Endothelial cell of umbilical vein (primary cell): Measurements from ENCODE around the gene SGCE. TPM values are rescaled to one million over a fixed set of nuclear protein-coding genes. Genes with fewer than 3 reads are reported as not detected.

Experiments used
- BruUV-seq: library from RNA; stranded (reverse); fragments of 400-500 nt; replicated peaks from 2 replicates; lab custom pipeline; 2021; lab: Mats Ljungman, UMichigan
- CTCF ChIA-PET: fragments of 300-600, 350-600 bp; sonication (Branson Sonifier 250); formaldehyde crosslinking; loops from one replicate; lab custom pipeline; 2021; ENCODE audit warnings: antibody characterized with exemption, inconsistent platforms; lab: Charles Lee
- POLR2A ChIA-PET: fragments of 300-600, 350-600 bp; sonication (Branson Sonifier 250); formaldehyde crosslinking; loops from one replicate; lab custom pipeline; 2021; ENCODE audit warnings: antibody characterized with exemption, inconsistent platforms; lab: Charles Lee
- DNase-seq: peaks from one replicate; pipeline ENCODE4 v3.0.0-alpha.2; 2011; ENCODE audit warnings: low read depth, low spot score
- FAIRE-seq: peaks from 2 replicates; lab custom pipeline; 2011; peaks lifted over from hg19 to GRCh38; lab: Jason Lieb, UNC
- H2AFZ ChIP-seq: 2 replicates; pipeline ENCODE4 v1.6.0; 2012; ENCODE audit warnings: low read depth, low read length, control low read depth, inconsistent platforms
- H3K27ac ChIP-seq: 2 replicates; pipeline ENCODE4 v1.5.1; 2011; ENCODE audit warnings: low read depth, mild to moderate bottlenecking, control low read depth, low read length, moderate library complexity; ENCODE audit not compliant: insufficient read depth
- H3K27me3 ChIP-seq, 2 experiments: 2 replicates each; pipeline versions ENCODE4 v1.6.0 to v1.6.1; 2011; ENCODE audit warnings: low read length in 2 of 2, mixed read lengths in 1 of 2; ENCODE audit not compliant: control insufficient read depth in 2 of 2, insufficient read depth in 2 of 2
- H3K36me3 ChIP-seq, 2 experiments: 2 replicates in 1 of 2; 3 replicates in 1 of 2; pipeline ENCODE4 v1.5.1; 2011; ENCODE audit warnings: low read length in 2 of 2, mild to moderate bottlenecking in 1 of 2, moderate library complexity in 1 of 2; ENCODE audit not compliant: control insufficient read depth in 2 of 2, insufficient read depth in 2 of 2; ENCODE audit errors: extremely low read depth in 1 of 2
- H3K4me1 ChIP-seq: 3 replicates; pipeline ENCODE4 v1.5.1; 2011; ENCODE audit warnings: mild to moderate bottlenecking, low read length; ENCODE audit not compliant: control insufficient read depth, insufficient read depth; ENCODE audit errors: extremely low read depth
- H3K4me2 ChIP-seq: 2 replicates; pipeline ENCODE4 v1.6.1; 2011; ENCODE audit warnings: low read length, control low read depth, mixed read lengths; ENCODE audit not compliant: insufficient read depth
- H3K4me3 ChIP-seq, 3 experiments: fragments of 200-600 bp in 1 of 3; sonication (generic), shearing (Covaris generic) in 1 of 3; replicated peaks in 1 of 3; 2 replicates each; pipeline ENCODE4 v1.5.1; 2011 to 2016; ENCODE audit warnings: control low read depth in 3 of 3, low read length in 3 of 3, mild to moderate bottlenecking in 2 of 3, inconsistent platforms in 1 of 3, low read depth in 1 of 3, moderate library complexity in 1 of 3; ENCODE audit not compliant: insufficient read depth in 1 of 3
- H3K79me2 ChIP-seq: 2 replicates; pipeline ENCODE4 v1.6.0; 2012; ENCODE audit warnings: low read length, inconsistent platforms; ENCODE audit not compliant: control insufficient read depth, insufficient read depth
- H3K9ac ChIP-seq: replicated peaks from 2 replicates; pipeline ENCODE3; 2011; ENCODE audit warnings: low read length, control low read depth; ENCODE audit not compliant: insufficient read depth; ENCODE audit errors: extremely low read depth
- H3K9me1 ChIP-seq: replicated peaks from 3 replicates; pipeline ENCODE4 v1.6.0; 2011; ENCODE audit warnings: mild to moderate bottlenecking, low read length; ENCODE audit not compliant: control insufficient read depth, insufficient read depth; ENCODE audit errors: extremely low read depth
- H3K9me3 ChIP-seq: replicated peaks from 2 replicates; pipeline ENCODE4 v1.5.1; 2012; ENCODE audit warnings: low read length, inconsistent platforms; ENCODE audit not compliant: control insufficient read depth, insufficient read depth
- H4K20me1 ChIP-seq: replicated peaks from 2 replicates; pipeline ENCODE3; 2011; ENCODE audit warnings: mild to moderate bottlenecking, low read length; ENCODE audit not compliant: control insufficient read depth, insufficient read depth; ENCODE audit errors: extremely low read depth
- CTCF ChIP-seq, 2 donors: IDR thresholded peaks; 1 replicate in 1 of 2; 2 replicates in 1 of 2; pipeline ENCODE4 v1.5.1; 2011; ENCODE audit warnings: low read length in 2 of 2, mild to moderate bottlenecking in 2 of 2, moderate library complexity in 2 of 2, control low read depth in 1 of 2, inconsistent platforms in 1 of 2, low read depth in 1 of 2; ENCODE audit not compliant: insufficient read depth in 1 of 2; ENCODE audit errors: extremely low read depth in 1 of 2
- EZH2 ChIP-seq: IDR thresholded peaks from 2 replicates; pipeline ENCODE4 v1.6.1; 2012; ENCODE audit warnings: borderline replicate concordance, low read depth, mild to moderate bottlenecking, moderate library complexity, low read length, inconsistent platforms; ENCODE audit not compliant: severe bottlenecking
- FOS ChIP-seq: IDR thresholded peaks from 2 replicates; pipeline ENCODE4 v1.6.1; 2011; ENCODE audit warnings: mild to moderate bottlenecking, low read length, moderate library complexity, borderline replicate concordance; ENCODE audit not compliant: insufficient read depth
- GATA2 ChIP-seq: IDR thresholded peaks from 2 replicates; pipeline ENCODE4 v1.7.0; 2011; ENCODE audit warnings: low read depth, mild to moderate bottlenecking, moderate library complexity, mixed read lengths, low read length; ENCODE audit not compliant: insufficient read length, insufficient read depth
- JUN ChIP-seq: IDR thresholded peaks from 2 replicates; pipeline ENCODE4 v1.6.1; 2011; ENCODE audit warnings: borderline replicate concordance, low read depth; ENCODE audit not compliant: insufficient read length, insufficient read depth
- MAX ChIP-seq: IDR thresholded peaks from 2 replicates; pipeline ENCODE4 v1.6.1; 2011; ENCODE audit not compliant: insufficient read depth, insufficient read length
- MYC ChIP-seq: IDR thresholded peaks from one replicate; pipeline ENCODE4 v1.6.1; 2011; ENCODE audit warnings: mild to moderate bottlenecking, low read depth, low read length
- POLR2A ChIP-seq: IDR thresholded peaks from 2 replicates; pipeline ENCODE4 v1.6.1; 2012; ENCODE audit warnings: low read depth, mild to moderate bottlenecking, control low read depth, low read length
- POLR2AphosphoS5 ChIP-seq: IDR thresholded peaks from 2 replicates; pipeline ENCODE4 v1.6.1; 2012; ENCODE audit warnings: low read depth, mild to moderate bottlenecking, control low read depth, low read length, moderate library complexity; ENCODE audit not compliant: insufficient read depth
- dilution Hi-C: fragments of 300-500 bp; cut with MboI; formaldehyde crosslinking; loops from one replicate; pipeline ENCODE4 v1.15.0; 2019; ENCODE audit warnings: low sequenced_read_pairs; ENCODE audit not compliant: extremely low pct_ligation_motif_present
- intact Hi-C: fragments of 100-400 bp; cut with micrococcal nuclease; formaldehyde crosslinking; loops from one replicate; pipeline ENCODE4 v1.10.0; 2022
- polyA plus RNA-seq, 4 experiments: library from polyadenylated mRNA; depleted of rRNA in 3 of 4; stranded (reverse) in 3 of 4; unstranded in 1 of 4; fragments of >200 nt; gene quantifications; 2 replicates each; pipeline versions ENCODE4 v1.2.1 to v1.2.3, GENCODE V29; 2011 to 2012; ENCODE audit warnings: missing spikeins in 1 of 4
- total RNA-seq: library from RNA; stranded (reverse); gene quantifications from 2 replicates; pipeline ENCODE4 v1.2.3, GENCODE V29; 2021

The SGCE gene
- total and polyA plus RNA-seq, 2 donors (not counting 3 experiments of a cell fraction or from before 2014, with no cell fraction given) = 46.8 to 53.3 TPM

GRCh38 chr7:94658826-94659225 is 2.9 kb upstream of the SGCE start:
- Histone ChIP-seq H3K36me3 (no peaks in the 10 kb centered on the region), H3K9me1 (no peaks in the 10 kb centered on the region), H2AFZ (no peak overlapping the region), H3K9me3 (no peaks in the 10 kb centered on the region), H4K20me1 (no peaks in the 10 kb centered on the region), H3K27ac (no peak overlapping the region), H3K4me2 (no peak overlapping the region), H3K9ac (no peak overlapping the region), H3K27me3 (no peaks in the 10 kb centered on the region), H3K4me1 (peaks cover 20% of the 10 kb centered on the region), H3K4me3 (no peak overlapping the region), H3K79me2 (peaks cover 2% of the 10 kb centered on the region)
- DNase-seq (no peak), FAIRE-seq (no peak)
- CTCF ChIA-PET = interaction anchor here (0.8 to 2.4 kb wide), 6 partner anchors 17 to 588 kb away, joined by 3 to 11 read pairs (median 4); no protein-coding TSS in a partner anchor
- no TSS peak for BruUV-seq
- TF ChIP-seq EZH2 (no peak), JUN (no peak), MYC (no peak), MAX (no peak), CTCF (IDR thresholded peaks at IDR 0.05; ENCODE audit: extremely low read depth in 1 of 2, insufficient read depth in 1 of 2, low read depth in 1 of 2, low read length in 2 of 2) (no peak), POLR2AphosphoS5 (no peak), GATA2 (no peak), FOS (no peak), POLR2A (no peak)
- POLR2A ChIA-PET = no interaction called here
- intact Hi-C loops = loop anchor here (1.0 to 5.0 kb wide), 6 partner anchors 8 to 818 kb away; partner anchors contain the start of gene PPP1R9A
- dilution Hi-C loops = no loop called here
